ENCODE data around the gene FAM47E.
"Not testable (repeated sequence)": the region's sequence is repeated elsewhere in the genome, so short reads cannot be mapped to it uniquely, and the experiment has no call there.

FAM47E gene

DNA sequence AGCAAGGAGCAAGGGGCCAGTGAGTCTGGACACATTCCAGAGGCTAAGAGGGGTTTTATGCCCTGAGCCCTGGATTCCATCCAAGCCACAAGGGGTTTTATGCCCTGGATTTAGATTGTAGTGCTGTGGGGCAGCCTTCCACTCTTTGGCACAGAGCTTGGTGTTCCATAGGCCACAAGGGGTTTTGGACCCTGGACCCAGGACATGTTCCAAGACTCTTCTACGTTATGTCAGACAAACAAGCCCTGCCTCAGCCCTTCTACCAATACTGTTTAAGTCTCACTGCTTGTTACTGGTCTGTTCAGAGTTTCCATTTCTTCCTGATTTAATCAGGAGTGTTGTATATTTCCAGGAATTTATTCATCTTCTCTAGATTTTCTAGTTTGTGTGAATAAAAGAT, 25.1 kb upstream of the FAM47E start:
- DNase-seq (ENCODE audit: low read depth in 2 of 2, low spot score in 1 of 2) = no peak

DNA sequence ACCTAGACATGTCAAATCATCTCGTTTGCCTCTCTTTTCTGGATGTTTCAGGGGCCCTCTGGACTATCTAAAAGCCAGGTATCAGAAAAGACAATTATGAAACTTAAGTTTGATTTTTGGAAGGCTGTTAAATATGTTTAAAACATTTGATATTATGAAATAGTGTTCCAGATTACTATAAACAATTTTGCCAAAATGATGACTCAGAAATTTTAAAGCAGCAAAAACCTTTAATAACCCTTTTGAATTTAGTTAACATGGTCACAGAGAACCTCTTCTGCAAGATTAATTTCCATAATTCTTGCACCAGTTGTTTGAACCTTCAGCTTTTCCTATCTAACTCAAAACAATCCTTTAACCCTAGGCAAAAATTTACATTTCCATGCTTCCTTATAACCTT, 18.8 kb upstream of the FAM47E start:
- no peak for DNase-seq (ENCODE audit: low read depth in 2 of 2, low spot score in 1 of 2)

DNA sequence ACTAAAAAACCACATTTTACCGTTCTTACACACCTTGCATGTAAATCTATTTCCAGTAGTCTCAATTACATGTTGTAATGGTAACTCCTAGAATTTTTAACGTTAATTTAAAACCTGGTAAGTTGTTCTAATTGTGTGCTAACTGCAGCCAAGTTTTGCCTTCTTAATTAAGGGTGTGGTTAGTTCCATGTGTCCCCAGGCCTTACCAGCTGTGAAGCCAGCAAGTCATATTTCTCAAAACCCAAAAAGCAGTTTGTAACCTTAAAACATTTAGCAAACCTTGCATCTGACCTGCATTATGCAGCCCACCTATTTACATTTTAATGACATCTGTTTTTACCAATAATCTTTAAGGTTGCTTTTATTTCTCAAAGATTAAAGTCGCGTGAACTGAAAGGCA, 18.4 kb upstream of the FAM47E start:
- no peak for DNase-seq (ENCODE audit: low read depth in 2 of 2, low spot score in 1 of 2)

DNA sequence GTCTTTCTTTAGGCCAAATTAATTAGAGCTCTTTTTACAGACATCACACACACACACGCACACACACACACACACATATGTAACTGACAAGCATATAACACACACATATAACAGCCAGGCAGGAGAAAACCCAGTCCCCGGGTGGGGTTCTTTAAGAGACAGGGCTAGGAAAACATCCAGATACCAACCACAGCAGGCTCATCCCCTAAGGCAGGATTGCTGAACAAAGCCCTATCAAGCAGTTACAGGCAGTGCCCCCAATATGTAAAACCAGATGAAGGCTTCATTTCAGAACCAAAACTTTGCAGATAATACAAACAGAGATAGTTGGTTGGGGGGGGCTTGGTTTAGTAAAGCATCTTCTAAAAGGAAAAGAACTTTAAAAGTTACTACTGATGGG, 18.0 kb upstream of the FAM47E start:
- no peak for DNase-seq (ENCODE audit: low read depth in 2 of 2, low spot score in 1 of 2)

DNA sequence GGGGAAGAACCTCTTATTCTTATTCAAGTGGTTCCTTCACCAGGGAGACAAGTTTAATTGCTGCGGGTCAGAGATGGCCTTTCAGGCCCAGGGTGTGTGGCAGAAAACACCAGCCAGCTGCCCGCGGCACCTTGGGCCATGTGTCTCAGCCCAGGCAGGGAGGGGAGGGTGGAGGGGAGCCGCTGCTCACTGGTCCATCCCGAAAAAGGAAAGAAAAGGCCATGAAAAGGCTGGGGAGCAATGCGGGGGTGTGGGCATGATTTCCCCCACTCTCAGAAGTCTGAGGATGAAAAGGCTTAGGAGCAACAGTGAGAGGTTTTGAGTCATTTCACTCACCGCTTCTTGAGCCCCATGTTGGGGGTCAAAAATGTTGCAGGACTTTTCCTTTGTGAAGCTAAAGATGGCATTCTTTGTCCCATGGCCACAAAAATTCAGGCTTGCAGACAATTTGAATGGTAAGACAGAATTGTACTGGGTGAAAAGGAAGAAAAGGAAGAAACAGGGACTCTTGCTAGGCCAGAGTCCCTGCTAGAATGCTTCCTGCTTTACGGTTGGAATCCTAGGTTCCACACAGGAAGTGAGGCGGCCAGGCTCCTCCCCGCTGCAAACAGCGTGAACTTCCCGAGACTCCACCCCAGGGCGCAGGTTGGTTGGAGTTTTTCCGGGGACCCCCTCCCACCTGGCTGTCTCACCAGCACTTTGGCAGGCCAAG, 17.4 kb upstream of the FAM47E start:
- no peak for DNase-seq (ENCODE audit: low read depth in 2 of 2, low spot score in 1 of 2)

DNA sequence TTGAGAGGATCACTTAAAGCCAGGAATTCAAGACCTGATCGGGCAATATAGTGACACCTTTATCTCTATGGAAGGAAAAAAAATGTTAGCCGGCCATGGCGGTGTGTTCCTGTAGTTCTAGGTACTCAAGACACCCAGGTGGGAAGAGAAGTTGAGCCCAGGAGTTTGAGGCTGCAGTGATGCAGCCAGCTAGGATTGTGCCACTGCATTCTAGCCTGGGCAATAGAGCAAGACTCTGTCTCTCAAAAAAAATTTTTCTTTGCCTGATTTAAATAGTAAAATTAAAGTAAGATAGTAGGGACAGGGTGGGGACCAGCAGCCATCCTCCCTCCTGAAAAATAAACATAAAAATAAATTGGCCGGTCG, 16.9 kb upstream of the FAM47E start:
- no peak for DNase-seq (ENCODE audit: low read depth in 2 of 2, low spot score in 1 of 2)

DNA sequence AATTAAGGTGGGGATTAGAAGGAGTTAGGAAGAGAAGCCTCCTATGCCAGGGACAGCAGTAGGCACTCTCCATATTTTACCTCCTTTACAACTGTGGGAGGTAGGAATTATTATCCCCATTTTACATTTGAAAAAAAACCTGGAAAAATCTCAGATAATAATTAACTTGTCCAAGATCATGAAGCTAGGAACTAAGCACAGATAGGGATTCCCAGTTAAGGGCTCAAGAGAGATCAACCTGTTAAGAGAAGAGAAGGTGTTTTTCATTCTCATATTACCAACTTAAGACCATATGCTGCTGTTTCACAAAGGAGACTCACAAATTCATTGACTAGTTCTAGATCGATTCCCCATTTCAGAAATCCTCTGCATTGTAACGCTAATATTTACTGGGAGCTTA, 16.1 kb upstream of the FAM47E start:
- no peak for DNase-seq (ENCODE audit: low read depth in 2 of 2, low spot score in 1 of 2)

DNA sequence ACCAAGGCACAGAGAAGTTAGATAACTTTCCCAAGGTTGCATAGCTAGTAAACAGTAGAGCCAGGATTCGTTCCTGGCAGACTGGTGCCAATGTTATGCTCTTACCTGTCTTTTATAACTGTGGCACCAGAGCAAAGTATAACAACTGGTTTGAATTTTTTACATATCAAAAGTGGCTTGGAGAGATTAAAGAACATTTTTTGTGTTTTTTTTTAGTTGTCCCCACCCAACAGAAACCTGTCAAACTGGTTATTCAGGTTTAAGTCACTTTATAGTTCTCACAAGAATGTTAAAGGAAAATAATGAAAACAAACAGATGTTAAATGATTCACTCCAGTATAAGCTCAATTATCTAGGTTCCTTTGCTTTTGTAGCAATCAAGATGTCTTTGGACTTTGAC, 15.6 kb upstream of the FAM47E start:
- DNase-seq (ENCODE audit: low read depth in 2 of 2, low spot score in 1 of 2) = no peak

DNA sequence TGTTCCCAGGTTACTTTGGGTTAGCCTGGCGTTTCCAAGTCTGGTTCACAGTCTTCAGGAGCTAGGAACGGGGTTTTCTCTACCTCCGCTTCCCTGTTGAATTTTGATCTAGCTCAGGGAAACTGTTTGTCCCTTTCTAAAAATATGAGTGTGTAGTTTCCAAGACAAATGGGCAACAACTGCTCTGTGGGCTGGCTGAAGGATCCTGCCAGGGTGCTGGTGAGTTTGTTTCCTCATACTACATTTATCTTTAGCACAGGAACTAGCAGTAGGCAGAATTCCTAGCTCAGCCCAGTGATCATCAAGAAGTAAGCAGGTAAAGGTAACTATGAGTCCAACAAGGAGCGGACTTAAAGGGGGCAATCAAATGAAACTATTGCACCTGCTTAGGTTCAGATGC, 13.3 kb upstream of the FAM47E start:
- DNase-seq (ENCODE audit: low read depth in 2 of 2, low spot score in 1 of 2) = no peak

DNA sequence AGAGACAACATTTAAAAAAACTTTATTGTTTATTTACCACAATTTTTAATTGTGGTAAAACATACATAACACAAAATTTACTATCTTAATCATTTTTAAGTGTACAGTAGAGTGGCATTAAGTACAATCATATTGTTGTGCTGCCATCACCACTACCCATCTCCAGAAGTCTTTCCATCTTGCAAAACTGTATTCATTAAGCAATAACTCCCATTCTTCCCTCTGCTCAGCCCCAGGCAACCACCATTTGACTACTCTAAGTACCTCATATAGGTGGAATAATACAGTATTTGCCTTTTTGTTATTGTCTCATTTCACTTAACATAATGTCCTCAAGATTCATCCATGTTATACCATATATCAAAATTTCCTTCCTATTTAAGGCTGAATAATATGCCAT, 12.8 kb upstream of the FAM47E start:
- no peak for DNase-seq (ENCODE audit: low read depth in 2 of 2, low spot score in 1 of 2)

DNA sequence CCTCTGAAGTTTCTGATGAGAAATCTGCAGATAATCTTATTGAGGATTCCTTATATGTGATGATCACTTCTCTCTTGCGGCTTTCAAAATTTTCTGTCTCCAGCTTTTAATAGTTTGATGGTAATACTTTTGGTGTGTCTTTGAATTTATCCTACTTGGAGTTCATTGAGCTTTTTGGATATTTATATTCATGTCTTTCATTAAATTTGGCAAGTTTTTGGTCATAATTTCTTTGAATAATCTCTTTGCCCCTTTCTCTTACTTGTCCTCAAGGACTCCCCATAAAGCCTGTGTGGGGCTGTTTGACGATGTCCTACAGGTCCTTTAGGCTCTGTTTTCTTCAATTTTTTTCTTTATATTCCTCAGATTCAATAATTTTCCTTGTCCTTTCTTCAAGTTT, 11.3 kb upstream of the FAM47E start:
- no peak for DNase-seq (ENCODE audit: low read depth in 2 of 2, low spot score in 1 of 2)

DNA sequence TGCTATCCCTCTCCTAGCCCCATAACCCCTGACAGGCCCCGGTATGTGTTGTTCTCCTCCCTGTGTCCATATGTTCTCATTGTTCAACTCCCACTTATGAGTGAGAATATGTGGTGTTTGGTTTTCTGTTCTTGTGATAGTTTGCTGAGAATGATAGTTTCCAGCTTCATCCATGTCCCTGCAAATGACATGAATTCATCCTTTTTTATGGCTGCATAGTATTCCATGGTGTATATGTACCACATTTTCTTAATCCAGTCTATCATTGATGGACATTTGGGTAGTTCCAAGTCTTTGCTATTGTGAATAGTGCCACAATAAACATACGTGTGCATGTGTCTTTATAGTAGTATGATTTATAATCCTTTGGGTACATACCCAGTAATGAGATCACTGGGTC, 7.6 kb upstream of the FAM47E start:
- DNase-seq (ENCODE audit: low read depth in 2 of 2, low spot score in 1 of 2) = not testable (repeated sequence)

DNA sequence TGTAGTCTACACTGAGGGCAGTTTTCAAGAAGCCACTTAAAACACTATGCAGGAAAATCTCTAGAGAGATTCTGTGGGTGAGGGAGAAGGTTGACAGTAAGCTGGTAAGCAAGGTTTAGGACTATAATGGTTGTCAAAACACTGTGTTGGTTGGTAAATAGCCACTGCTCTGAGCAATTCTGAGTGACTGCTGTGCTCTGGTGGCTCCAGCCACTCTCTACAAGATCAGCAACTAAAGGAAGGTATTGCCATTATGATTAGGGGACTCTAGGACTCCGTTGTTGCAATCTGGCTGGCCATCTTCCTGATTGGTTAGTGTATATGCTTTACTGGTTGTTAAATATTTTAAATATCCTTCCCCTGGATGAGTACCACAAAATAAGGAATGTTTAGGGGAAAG, 5.5 kb upstream of the FAM47E start:
- no peak for DNase-seq (ENCODE audit: low read depth in 2 of 2, low spot score in 1 of 2)

DNA sequence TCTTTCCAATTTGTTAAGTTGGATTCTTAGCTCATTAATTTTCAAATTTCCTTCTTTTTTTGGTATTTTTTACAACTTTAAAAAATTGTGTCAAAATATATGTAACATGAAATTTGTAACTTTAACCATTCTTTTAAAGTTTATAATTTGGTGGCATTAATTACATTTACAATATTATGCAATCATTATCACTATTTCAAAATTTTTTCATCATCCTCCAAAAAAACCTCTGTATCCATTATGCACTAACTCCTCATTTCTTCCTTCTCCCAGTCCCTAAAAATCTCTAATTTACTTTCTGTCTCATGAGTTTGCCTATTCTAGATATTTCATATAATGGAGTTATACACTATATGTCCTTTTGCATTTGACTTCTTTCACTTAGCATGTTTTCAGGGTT, 4.7 kb upstream of the FAM47E start:
- no peak for DNase-seq (ENCODE audit: low read depth in 2 of 2, low spot score in 1 of 2)

DNA sequence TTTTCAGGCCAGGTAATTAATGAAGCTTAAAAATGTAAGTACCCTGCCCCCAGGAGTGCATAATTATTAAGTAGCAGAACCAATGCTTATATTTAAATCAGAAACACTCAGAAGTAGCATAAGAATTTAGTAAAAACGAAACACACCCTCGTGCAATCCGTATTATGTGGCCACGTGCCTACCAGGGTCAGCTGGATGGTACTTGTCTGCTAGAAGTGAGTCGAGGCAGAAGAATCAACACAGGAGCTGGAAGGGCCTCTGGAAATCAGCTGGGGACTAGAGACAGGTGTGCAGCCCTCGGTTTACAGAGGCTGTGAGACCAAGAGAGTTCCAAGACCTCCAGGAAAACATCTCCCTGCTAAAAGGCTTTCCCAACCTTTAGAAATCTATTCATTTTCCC, 559 bp upstream of the FAM47E start:
- no peak for DNase-seq (ENCODE audit: low read depth in 2 of 2, low spot score in 1 of 2)

DNA sequence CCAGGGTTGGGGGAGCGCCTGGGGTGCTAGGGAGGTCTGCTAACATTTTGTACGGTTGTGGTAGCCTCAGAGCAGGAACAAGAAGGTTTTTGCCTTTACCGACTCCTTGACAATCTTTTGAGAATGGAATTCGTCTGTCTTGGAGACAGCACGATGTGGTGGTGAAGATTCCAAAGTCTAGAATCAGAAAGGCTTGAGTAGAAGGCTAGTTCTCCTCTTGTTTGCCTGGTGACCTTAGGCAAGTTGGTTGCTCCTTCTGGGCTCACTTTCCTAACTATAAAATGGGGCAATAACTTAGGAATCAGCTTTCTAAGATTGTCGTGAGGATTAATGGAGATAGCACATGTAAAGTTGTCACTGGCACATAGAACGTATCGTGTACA, 741 bp downstream of the FAM47E start:
- no peak for DNase-seq (ENCODE audit: low read depth in 2 of 2, low spot score in 1 of 2)

DNA sequence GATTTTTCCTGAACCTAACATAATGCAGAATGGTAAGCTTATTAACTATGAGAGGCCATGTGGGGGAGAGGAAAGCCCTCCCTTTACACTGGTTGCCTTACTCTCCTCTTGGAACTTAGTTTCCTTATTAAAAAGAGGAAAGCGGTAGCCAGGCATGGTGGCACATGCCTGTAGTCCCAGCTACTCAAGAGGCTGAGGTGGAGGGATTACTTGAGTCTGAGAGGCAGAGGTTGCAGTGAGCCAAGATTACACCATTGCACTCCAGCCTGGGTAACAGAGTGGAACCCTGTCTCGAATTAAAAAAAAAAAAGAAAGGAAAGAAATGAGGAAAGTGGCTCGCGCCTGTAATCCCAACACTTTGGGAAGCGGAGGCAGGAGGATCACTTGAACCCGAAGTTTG, 2.0 kb downstream of the FAM47E start:
- DNase-seq (ENCODE audit: low read depth in 2 of 2, low spot score in 1 of 2) = no peak

DNA sequence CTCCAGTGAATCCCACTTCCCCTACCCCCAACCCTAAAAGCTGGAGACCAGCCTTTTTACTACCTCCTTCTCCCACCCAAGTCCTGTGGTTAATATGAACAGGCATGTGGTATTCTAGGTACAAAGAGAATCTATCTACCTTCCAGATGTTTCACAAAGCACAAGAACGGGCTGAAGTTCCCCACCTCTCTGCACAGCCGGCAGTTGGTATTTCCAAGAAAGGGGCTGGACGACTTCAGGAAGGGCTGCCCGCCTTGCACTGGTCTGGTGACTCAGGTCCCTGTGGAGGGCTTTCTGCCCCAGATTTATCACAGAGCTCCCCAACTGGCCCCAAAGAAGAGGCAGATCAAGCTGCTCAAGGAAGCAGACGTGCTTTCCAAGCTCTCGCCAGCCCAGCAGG, 4.5 kb downstream of the FAM47E start:
- no peak for DNase-seq (ENCODE audit: low read depth in 2 of 2, low spot score in 1 of 2)

DNA sequence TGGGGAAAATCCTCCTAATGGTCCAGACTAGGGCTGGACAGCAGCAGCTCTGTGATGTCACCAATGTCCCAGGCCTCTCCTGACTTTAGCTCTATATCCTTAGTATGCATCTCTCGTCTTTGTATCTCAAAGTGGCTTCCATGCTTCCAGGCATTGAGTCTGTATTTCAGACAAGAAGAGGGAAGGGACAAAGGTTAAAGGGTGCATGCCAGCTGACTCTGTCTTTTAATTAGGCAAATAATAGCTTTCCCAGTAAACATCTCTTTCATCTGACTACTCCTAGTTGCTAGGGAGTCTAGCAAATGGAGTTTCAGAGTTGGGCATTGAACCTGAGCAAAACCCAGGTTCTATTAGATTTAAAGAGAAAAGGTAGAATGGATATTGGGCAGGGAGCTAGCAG, 5.4 kb downstream of the FAM47E start:
- no peak for DNase-seq (ENCODE audit: low read depth in 2 of 2, low spot score in 1 of 2)

DNA sequence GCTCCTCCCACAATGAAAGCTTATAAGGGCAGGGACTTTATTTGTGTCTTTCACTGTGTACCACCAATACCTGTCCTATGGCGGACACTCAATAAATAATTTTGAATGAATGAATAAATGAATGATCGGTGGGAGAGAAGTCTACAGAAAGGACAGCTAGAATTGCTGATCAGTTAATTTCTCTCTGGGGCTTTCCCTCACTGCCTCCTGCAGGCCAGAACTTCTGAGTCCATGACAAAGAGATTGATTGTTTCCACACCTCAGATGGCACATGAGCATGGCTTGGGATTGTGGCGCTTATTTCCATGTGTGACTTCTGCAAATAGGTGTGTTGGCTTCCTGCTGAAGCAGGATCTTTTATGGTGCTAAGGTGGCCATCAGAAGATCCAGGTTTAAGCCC, 6.3 kb downstream of the FAM47E start:
- DNase-seq (ENCODE audit: low read depth in 2 of 2, low spot score in 1 of 2) = no peak

DNA sequence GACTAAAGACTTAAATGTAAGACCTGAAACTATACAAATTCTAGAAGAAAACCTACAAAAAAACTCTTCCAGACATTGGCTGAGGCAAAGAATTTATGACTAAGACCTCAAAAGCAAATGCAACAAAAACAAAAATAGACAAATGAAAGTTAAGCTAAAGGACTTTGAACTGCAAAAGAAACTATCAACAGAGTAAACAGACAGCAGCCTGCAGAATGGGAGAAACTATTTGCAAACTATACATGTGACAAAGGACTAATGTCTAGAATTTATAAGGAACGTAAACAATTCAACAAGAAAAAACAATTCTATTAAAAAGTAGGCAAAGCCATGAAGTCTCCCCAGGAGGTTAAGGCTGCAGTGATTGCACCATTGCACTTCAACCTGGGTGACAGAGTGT, 9.1 kb downstream of the FAM47E start:
- DNase-seq (ENCODE audit: low read depth in 2 of 2, low spot score in 1 of 2) = no peak

DNA sequence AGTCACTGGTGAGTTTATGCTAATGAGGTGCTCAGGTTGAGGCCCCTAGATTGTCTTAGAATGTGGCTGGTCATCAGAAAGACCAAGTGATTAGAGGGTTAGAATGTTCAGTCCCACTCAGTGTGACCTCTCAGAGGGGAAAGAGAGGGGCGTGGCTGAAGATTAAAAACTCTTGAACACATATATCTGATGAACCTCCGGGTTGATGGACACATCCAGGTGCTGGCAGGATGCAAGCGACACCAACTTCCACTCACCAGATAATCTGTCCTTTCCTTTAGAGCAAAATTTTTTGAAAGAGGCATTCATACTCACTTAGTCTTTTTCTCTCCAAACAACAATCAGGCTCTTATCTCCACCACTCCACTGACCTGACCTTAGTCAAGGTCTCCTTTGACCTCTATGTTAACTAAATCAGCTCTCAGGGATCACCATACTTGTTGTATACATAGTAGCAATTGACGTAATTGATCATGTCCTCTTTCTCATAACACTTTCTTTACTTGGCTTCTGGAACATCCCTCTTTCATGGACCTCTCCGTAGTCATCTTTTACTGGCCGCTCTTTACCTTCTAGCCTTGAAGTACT, 14.2 kb downstream of the FAM47E start:
- no peak for DNase-seq (ENCODE audit: low read depth in 2 of 2, low spot score in 1 of 2)

DNA sequence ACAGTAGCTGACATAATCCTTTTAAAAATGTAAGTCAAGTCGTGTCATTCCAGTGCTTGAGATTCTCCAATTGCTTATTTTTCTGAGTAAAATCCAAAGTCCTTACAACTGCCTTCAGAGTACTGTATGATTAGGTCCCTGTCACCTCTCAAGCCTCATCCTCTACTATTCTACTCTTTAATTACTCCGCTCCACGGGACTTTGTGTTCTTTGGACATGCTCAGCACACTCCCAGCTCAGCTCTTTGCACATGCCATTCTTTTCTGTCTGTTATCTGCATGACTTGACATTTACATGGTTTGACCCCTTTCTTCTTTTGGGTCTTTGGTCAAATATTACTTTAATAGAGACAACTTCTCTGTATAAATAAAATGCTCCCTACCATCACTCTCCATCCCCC, 15.1 kb downstream of the FAM47E start:
- DNase-seq (ENCODE audit: low read depth in 2 of 2, low spot score in 1 of 2) = no peak

DNA sequence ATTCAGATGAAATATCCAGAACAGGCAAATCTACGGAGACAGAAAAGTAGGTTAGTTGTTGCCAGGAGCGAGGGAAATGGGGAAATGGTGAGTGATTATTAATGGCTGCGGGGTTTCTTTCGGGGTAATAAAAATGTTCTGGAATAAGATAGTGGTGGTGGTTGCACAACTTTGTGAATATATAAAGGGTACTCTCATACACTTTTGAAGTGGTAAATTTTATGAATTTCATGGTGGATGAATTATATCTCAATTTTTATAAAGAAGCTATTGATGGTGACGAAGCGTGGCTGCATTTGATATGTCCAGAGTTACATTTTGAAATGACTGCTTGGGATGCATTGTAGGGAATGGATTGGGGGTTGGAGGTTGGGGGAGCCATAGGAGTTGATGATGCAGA, 16.3 kb downstream of the FAM47E start:
- no peak for DNase-seq (ENCODE audit: low read depth in 2 of 2, low spot score in 1 of 2)

All from stimulated activated CD8-positive, alpha-beta memory T cell treated with anti-CD3 and anti-CD28 coated beads, Interleukin-4, amount 100 ng/mL, for 4 hours (primary cell).